Astrocyte (in vitro differentiated cells and primary cell): ENCODE results near the gene ARMC7.
"Not testable (repeated sequence)": the region's sequence is repeated elsewhere in the genome, so short reads cannot be mapped to it uniquely, and the experiment has no call there.

Source experiments
- CTCF ChIP-seq: IDR thresholded peaks from 2 replicates; pipeline ENCODE4 v1.5.1; 2011; ENCODE audit warnings: low read depth, mild to moderate bottlenecking, inconsistent platforms, low read length, moderate library complexity; ENCODE audit not compliant: insufficient read depth
- EZH2 ChIP-seq: IDR thresholded peaks from 2 replicates; pipeline ENCODE4 v1.6.1; 2012; ENCODE audit warnings: mild to moderate bottlenecking, low read length, inconsistent platforms; ENCODE audit not compliant: insufficient read depth

GRCh38 chr17:75132018-75133000, 22.5 kb downstream of the ARMC7 start:
- TF ChIP-seq EZH2, CTCF: not testable (repeated sequence)
